GM04503 (cell line): Measurements from ENCODE around the gene TSPO.

ENCODE experiments used
- DNase-seq: peaks from one replicate; pipeline ENCODE4 v3.0.0-alpha.2; 2012; ENCODE audit warnings: low read depth

Gene TSPO

GRCh38 chr22:43202326-43202725 is 51.0 kb downstream of the TSPO start:
- DNase-seq, result no peak

- DNase-seq, result no peak
Observed at GRCh38 chr22:43202756-43203410, 51.5 kb downstream of the TSPO start.

- no peak for DNase-seq
Observed at GRCh38 chr22:43203471-43203981, 52.2 kb downstream of the TSPO start.

- DNase-seq, result no peak
Observed at GRCh38 chr22:43205261-43205691, 53.9 kb downstream of the TSPO start.

GRCh38 chr22:43205748-43206508 is 54.6 kb downstream of the TSPO start:
- no peak for DNase-seq

GRCh38 chr22:43206509-43207161 is 55.3 kb downstream of the TSPO start:
- no peak for DNase-seq

GRCh38 chr22:43207386-43207785 is 56.0 kb downstream of the TSPO start:
- no peak for DNase-seq

- no peak for DNase-seq
Observed at GRCh38 chr22:43207849-43208702, 56.7 kb downstream of the TSPO start.

GRCh38 chr22:43208703-43209522 is 57.6 kb downstream of the TSPO start:
- DNase-seq, result no peak

- DNase-seq, result no peak
Observed at GRCh38 chr22:43209523-43209890, 58.1 kb downstream of the TSPO start.

GRCh38 chr22:43209971-43210370 is 58.6 kb downstream of the TSPO start:
- no peak for DNase-seq

GRCh38 chr22:43210631-43211515 is 59.5 kb downstream of the TSPO start:
- no peak for DNase-seq

- DNase-seq, result no peak
Observed at GRCh38 chr22:43211941-43212433, 60.6 kb downstream of the TSPO start.

GRCh38 chr22:43212434-43212952 is 61.1 kb downstream of the TSPO start:
- DNase-seq, result no peak
